Keratinocyte (primary cell): ENCODE data around the gene ART4. TPM values are rescaled to one million over a fixed set of nuclear protein-coding genes. Genes with fewer than 3 reads are reported as not detected.

Experiments used
- DNase-seq: peaks from one replicate; pipeline ENCODE4 v3.0.0-alpha.2; 2011; ENCODE audit warnings: low read depth, missing footprints, low spot score
- FAIRE-seq: peaks from 2 replicates; lab custom pipeline; 2011; peaks lifted over from hg19 to GRCh38; lab: Jason Lieb, UNC
- H2AFZ ChIP-seq: 2 replicates; pipeline ENCODE4 v1.6.0; 2012; ENCODE audit warnings: low read length, control low read depth, inconsistent platforms; ENCODE audit not compliant: control insufficient read depth
- H3K27ac ChIP-seq: 2 replicates; pipeline ENCODE4 v1.5.1; 2011; ENCODE audit warnings: low read length; ENCODE audit not compliant: control insufficient read depth, insufficient read depth
- H3K27me3 ChIP-seq: 3 replicates; pipeline ENCODE4 v1.6.0; 2011; ENCODE audit warnings: low read length; ENCODE audit not compliant: control insufficient read depth, insufficient read depth; ENCODE audit errors: extremely low read depth
- H3K36me3 ChIP-seq, 2 experiments: 2 replicates in 1 of 2; 3 replicates in 1 of 2; pipeline ENCODE4 v1.5.1; 2011; ENCODE audit warnings: low read length in 2 of 2, mild to moderate bottlenecking in 1 of 2; ENCODE audit not compliant: control insufficient read depth in 2 of 2, insufficient read depth in 2 of 2; ENCODE audit errors: extremely low read depth in 1 of 2
- H3K4me1 ChIP-seq: 3 replicates; pipeline ENCODE4 v1.5.1; 2011; ENCODE audit warnings: low read length; ENCODE audit not compliant: control insufficient read depth, insufficient read depth; ENCODE audit errors: extremely low read depth
- H3K4me2 ChIP-seq: 3 replicates; pipeline ENCODE4 v1.6.0; 2011; ENCODE audit warnings: low read depth, low read length; ENCODE audit not compliant: control insufficient read depth, insufficient read depth; ENCODE audit errors: extremely low read depth
- H3K4me3 ChIP-seq, 3 experiments: fragments of 200-600 bp in 1 of 3; sonication (generic) in 1 of 3; 2 replicates in 2 of 3; 3 replicates in 1 of 3; pipeline ENCODE4 v1.5.1; 2011 to 2016; ENCODE audit warnings: low read length in 3 of 3, mild to moderate bottlenecking in 3 of 3, control low read depth in 2 of 3, inconsistent platforms in 1 of 3, low read depth in 1 of 3, mixed read lengths in 1 of 3, mixed run types in 1 of 3, moderate library complexity in 1 of 3; ENCODE audit not compliant: control insufficient read depth in 2 of 3, insufficient read depth in 2 of 3; ENCODE audit errors: extremely low read depth in 1 of 3
- H3K79me2 ChIP-seq: 2 replicates; pipeline ENCODE4 v1.6.0; 2012; ENCODE audit warnings: low read length; ENCODE audit not compliant: control insufficient read depth, insufficient read depth
- H3K9ac ChIP-seq: 3 replicates; pipeline ENCODE4 v1.6.0; 2011; ENCODE audit warnings: low read length; ENCODE audit not compliant: control insufficient read depth, insufficient read depth; ENCODE audit errors: extremely low read depth
- H3K9me1 ChIP-seq: 3 replicates; pipeline ENCODE4 v1.6.0; 2011; ENCODE audit warnings: low read length; ENCODE audit not compliant: control insufficient read depth, insufficient read depth; ENCODE audit errors: extremely low read depth
- H3K9me3 ChIP-seq: 2 replicates; pipeline ENCODE4 v1.5.1; 2012; ENCODE audit warnings: low read depth, low read length; ENCODE audit not compliant: control insufficient read depth
- H4K20me1 ChIP-seq: 3 replicates; pipeline ENCODE4 v1.6.0; 2011; ENCODE audit warnings: low read length; ENCODE audit not compliant: control insufficient read depth, insufficient read depth; ENCODE audit errors: extremely low read depth
- CTCF ChIP-seq, 3 experiments: IDR thresholded peaks in 1 of 3; conservative IDR thresholded peaks in 1 of 3; optimal IDR thresholded peaks in 1 of 3; 2 replicates in 2 of 3; 3 replicates in 1 of 3; pipeline versions ENCODE3 to v1.5.1; 2011; ENCODE audit warnings: low read length in 3 of 3, mild to moderate bottlenecking in 3 of 3, moderate library complexity in 2 of 3, control low read depth in 1 of 3, inconsistent platforms in 1 of 3; ENCODE audit not compliant: insufficient read depth in 2 of 3; ENCODE audit errors: extremely low read depth in 1 of 3
- EZH2 ChIP-seq: IDR thresholded peaks from one replicate; pipeline ENCODE4 v1.6.1; 2012; ENCODE audit warnings: inconsistent platforms, mild to moderate bottlenecking, low read length, moderate library complexity
- dilution Hi-C: fragments of 300-500 bp; cut with MboI; formaldehyde crosslinking; loops from one replicate; pipeline ENCODE4 v1.7.0; 2020; ENCODE audit warnings: low sequenced_read_pairs; ENCODE audit not compliant: extremely low pct_ligation_motif_present
- polyA plus RNA-seq, 5 experiments: library from polyadenylated mRNA; depleted of rRNA in 3 of 5; stranded (reverse) in 3 of 5; stranded (forward) in 1 of 5; unstranded in 1 of 5; fragments of >200 nt; gene quantifications; 1 replicate in 1 of 5; 2 replicates in 3 of 5; 3 replicates in 1 of 5; pipeline versions ENCODE4 v1.2.1 to v1.2.3, GENCODE V29; 2011 to 2012; ENCODE audit warnings: missing spikeins in 2 of 5, low read depth in 1 of 5, low replicate concordance in 1 of 5

ART4 gene
- polyA plus RNA-seq, 1 donor (not counting 4 experiments of a cell fraction or from before 2014, with no cell fraction given): not detected

GRCh38 chr12:14885718-14886221, 42.4 kb upstream of the ART4 start, which contains the start of gene MGP:
TSS of gene MGP (minus strand) at chr12:14885854. CDS start at chr12:14885791, 63 bp downstream.
- Histone ChIP-seq H3K9me3 (no peaks in the 10 kb centered on the region), H3K9me1 (no peaks in the 10 kb centered on the region), H3K79me2 (no peaks in the 10 kb centered on the region), H3K4me2 (peak within 1 kb of the TSS; percentile 69), H3K27ac (no peak within 1 kb of the TSS), H2AFZ (no peak within 1 kb of the TSS), H3K9ac (no peak within 1 kb of the TSS), H3K4me1 (peaks cover 14% of the 10 kb centered on the region), H4K20me1 (no peaks in the 10 kb centered on the region), H3K27me3 (no peaks in the 10 kb centered on the region), H3K36me3 (no peaks in the 10 kb centered on the region), H3K4me3 (no peak within 1 kb of the TSS)
- no peak for DNase-seq
- dilution Hi-C loops: no loop called here
- FAIRE-seq: no peak
- TF ChIP-seq CTCF (optimal IDR thresholded peaks at IDR 0.05 in 1 of 3, IDR thresholded peaks at IDR 0.05 in 1 of 3, conservative IDR thresholded peaks at IDR 0.05 in 1 of 3; ENCODE audit: extremely low read depth in 1 of 3, insufficient read depth in 2 of 3, low read length in 3 of 3) (no peak), EZH2 (no peak)

- TF ChIP-seq CTCF (optimal IDR thresholded peaks at IDR 0.05 in 1 of 3, IDR thresholded peaks at IDR 0.05 in 1 of 3, conservative IDR thresholded peaks at IDR 0.05 in 1 of 3; ENCODE audit: extremely low read depth in 1 of 3, insufficient read depth in 2 of 3, low read length in 3 of 3) (no peak), EZH2 (no peak)
- H2AFZ ChIP-seq: no peak overlapping the region
- no peaks in the 10 kb centered on the region for H4K20me1 ChIP-seq
- H3K9ac ChIP-seq: no peak overlapping the region
- H3K4me2 ChIP-seq: peak overlapping the region; percentile 69
- no peaks in the 10 kb centered on the region for H3K9me1 ChIP-seq
- no peak for DNase-seq
- peak; percentile 97 for FAIRE-seq
- H3K36me3 ChIP-seq: no peaks in the 10 kb centered on the region
- peak overlapping the region in 1 of 3 experiments; percentile 18 for H3K4me3 ChIP-seq
- H3K9me3 ChIP-seq: no peaks in the 10 kb centered on the region
- H3K27me3 ChIP-seq: no peaks in the 10 kb centered on the region
- H3K79me2 ChIP-seq: no peaks in the 10 kb centered on the region
- H3K4me1 ChIP-seq: peaks cover 14% of the 10 kb centered on the region
- dilution Hi-C loops: no loop called here
- H3K27ac ChIP-seq: no peak overlapping the region
Measured at GRCh38 chr12:14884458-14884878, 41.1 kb upstream of the ART4 start.
